Fibroblast of lung (primary cell): Measurements from ENCODE around the gene TYW3.

Experiments
- EZH2 ChIP-seq: IDR thresholded peaks from 2 replicates; pipeline ENCODE4 v1.5.1; 2012; ENCODE audit warnings: low read length, control low read depth, mild to moderate bottlenecking; ENCODE audit errors: missing control alignments
- TF ChIP-seq, protein P1 (sequence below), 2 donors: IDR thresholded peaks in 1 of 2; conservative IDR thresholded peaks in 1 of 2; 1 replicate in 1 of 2; 2 replicates in 1 of 2; pipeline ENCODE4 v1.5.1; 2011 to 2012; ENCODE audit warnings: low read length in 2 of 2, control low read depth in 1 of 2, inconsistent platforms in 1 of 2, low read depth in 1 of 2, mild to moderate bottlenecking in 1 of 2

DNA sequence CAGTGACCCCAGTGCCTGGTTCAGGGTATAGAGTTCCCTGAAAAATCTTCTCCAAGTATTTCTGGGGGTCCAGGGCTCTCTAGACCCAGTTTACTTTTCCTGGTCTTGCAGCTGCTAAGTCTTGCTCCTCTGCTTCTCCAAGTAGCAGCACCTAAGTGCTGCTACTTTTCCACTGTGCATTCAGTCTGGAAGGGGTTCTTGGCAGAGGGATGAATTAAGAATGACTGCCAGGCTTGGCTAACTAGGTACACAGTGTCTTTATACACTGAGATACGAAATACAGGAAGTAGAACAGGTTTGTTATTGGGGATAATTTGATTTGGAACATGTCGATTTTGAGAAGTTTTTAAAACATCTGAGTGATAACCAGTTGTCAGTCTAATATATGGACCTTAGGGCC is 35.1 kb upstream of the TYW3 start:
- TF ChIP-seq, protein P1, sequence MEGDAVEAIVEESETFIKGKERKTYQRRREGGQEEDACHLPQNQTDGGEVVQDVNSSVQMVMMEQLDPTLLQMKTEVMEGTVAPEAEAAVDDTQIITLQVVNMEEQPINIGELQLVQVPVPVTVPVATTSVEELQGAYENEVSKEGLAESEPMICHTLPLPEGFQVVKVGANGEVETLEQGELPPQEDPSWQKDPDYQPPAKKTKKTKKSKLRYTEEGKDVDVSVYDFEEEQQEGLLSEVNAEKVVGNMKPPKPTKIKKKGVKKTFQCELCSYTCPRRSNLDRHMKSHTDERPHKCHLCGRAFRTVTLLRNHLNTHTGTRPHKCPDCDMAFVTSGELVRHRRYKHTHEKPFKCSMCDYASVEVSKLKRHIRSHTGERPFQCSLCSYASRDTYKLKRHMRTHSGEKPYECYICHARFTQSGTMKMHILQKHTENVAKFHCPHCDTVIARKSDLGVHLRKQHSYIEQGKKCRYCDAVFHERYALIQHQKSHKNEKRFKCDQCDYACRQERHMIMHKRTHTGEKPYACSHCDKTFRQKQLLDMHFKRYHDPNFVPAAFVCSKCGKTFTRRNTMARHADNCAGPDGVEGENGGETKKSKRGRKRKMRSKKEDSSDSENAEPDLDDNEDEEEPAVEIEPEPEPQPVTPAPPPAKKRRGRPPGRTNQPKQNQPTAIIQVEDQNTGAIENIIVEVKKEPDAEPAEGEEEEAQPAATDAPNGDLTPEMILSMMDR (conservative IDR thresholded peaks at IDR 0.05 in 1 of 2, IDR thresholded peaks at IDR 0.05 in 1 of 2; ENCODE audit: low read depth in 1 of 2, low read length in 2 of 2) = no peak
- no peak for TF ChIP-seq EZH2
